ENCODE measurements around the gene ENPP1. TPM values are rescaled to one million over a fixed set of nuclear protein-coding genes. Genes with fewer than 3 reads are reported as not detected.
A peak's percentile ranks its signal among the peaks of the same experiment; 100 is the strongest.

Gene ENPP1
- total RNA-seq, 1 donor from 2014 or later = 7.1 TPM

GRCh38 chr6:131890091-131890490, 82.3 kb downstream of the ENPP1 start:
- Mint-ChIP-seq H3K4me1 (ENCODE audit: low read depth, unreplicated experiment) (peaks cover 4% of the 10 kb centered on the region), H3K9me3 (ENCODE audit: unreplicated experiment) (no peaks in the 10 kb centered on the region), H3K27me3 (ENCODE audit: low read depth, unreplicated experiment) (no peaks in the 10 kb centered on the region), H3K36me3 (ENCODE audit: low read depth, unreplicated experiment) (peaks cover 4% of the 10 kb centered on the region), H3K4me3 (ENCODE audit: unreplicated experiment) (no peak overlapping the region), H3K27ac (ENCODE audit: unreplicated experiment) (no peak overlapping the region)
- Histone ChIP-seq H2AFZ (ENCODE audit: low read depth, low read length) (no peak overlapping the region), H3K4me1 (ENCODE audit: insufficient read depth, low read length) (no peaks in the 10 kb centered on the region), H3K36me3 (ENCODE audit: insufficient read depth, low read length) (peaks cover 19% of the 10 kb centered on the region), H3K4me3 (ENCODE audit: insufficient read depth, low read depth, low read length) (no peak overlapping the region), H3K79me2 (ENCODE audit: insufficient read depth, low read length) (no peaks in the 10 kb centered on the region), H3K27me3 (ENCODE audit: insufficient read depth, low read length) (no peaks in the 10 kb centered on the region), H3K9me3 (ENCODE audit: insufficient read depth, low read depth, low read length) (no peaks in the 10 kb centered on the region), H3K4me2 (ENCODE audit: low read length) (no peak overlapping the region), H3K9ac (ENCODE audit: low read length) (no peak overlapping the region), H3K27ac (ENCODE audit: low read depth, low read length) (no peak overlapping the region), H4K20me1 (ENCODE audit: insufficient read depth, low read length) (no peaks in the 10 kb centered on the region)
- FAIRE-seq = no peak
- TF ChIP-seq CTCF (IDR thresholded peaks at IDR 0.05; ENCODE audit: insufficient read depth, low read depth, low read length) (no peak), EZH2 (IDR thresholded peaks at IDR 0.05; ENCODE audit: insufficient read depth, low read length) (no peak)
- DNase-seq (ENCODE audit: low read depth) = no peak

- no peaks in the 10 kb centered on the region for H3K79me2 ChIP-seq (ENCODE audit: insufficient read depth, low read length)
- Mint-ChIP-seq H3K36me3 (ENCODE audit: low read depth, unreplicated experiment) (no peaks in the 10 kb centered on the region), H3K4me1 (ENCODE audit: low read depth, unreplicated experiment) (peaks cover 4% of the 10 kb centered on the region), H3K9me3 (ENCODE audit: unreplicated experiment) (peaks cover 2% of the 10 kb centered on the region), H3K4me3 (ENCODE audit: unreplicated experiment) (no peak overlapping the region), H3K27ac (ENCODE audit: unreplicated experiment) (no peak overlapping the region), H3K27me3 (ENCODE audit: low read depth, unreplicated experiment) (no peaks in the 10 kb centered on the region)
- no peak for TF ChIP-seq EZH2 (IDR thresholded peaks at IDR 0.05; ENCODE audit: insufficient read depth, low read length)
- no peak for TF ChIP-seq CTCF (IDR thresholded peaks at IDR 0.05; ENCODE audit: insufficient read depth, low read depth, low read length)
- no peak overlapping the region for H2AFZ ChIP-seq (ENCODE audit: low read depth, low read length)
- FAIRE-seq (peak; percentile 43), DNase-seq (ENCODE audit: low read depth) (no peak)
- peaks cover 19% of the 10 kb centered on the region for H3K36me3 ChIP-seq (ENCODE audit: insufficient read depth, low read length)
- no peaks in the 10 kb centered on the region for H4K20me1 ChIP-seq (ENCODE audit: insufficient read depth, low read length)
- H3K9me3 ChIP-seq (ENCODE audit: insufficient read depth, low read depth, low read length) = peaks cover 4% of the 10 kb centered on the region
- H3K4me2 ChIP-seq (ENCODE audit: low read length) = no peak overlapping the region
- H3K9ac ChIP-seq (ENCODE audit: low read length) = no peak overlapping the region
- H3K4me3 ChIP-seq (ENCODE audit: insufficient read depth, low read depth, low read length) = no peak overlapping the region
- no peaks in the 10 kb centered on the region for H3K4me1 ChIP-seq (ENCODE audit: insufficient read depth, low read length)
- no peaks in the 10 kb centered on the region for H3K27me3 ChIP-seq (ENCODE audit: insufficient read depth, low read length)
- no peak overlapping the region for H3K27ac ChIP-seq (ENCODE audit: low read depth, low read length)
These were observed 85.4 kb downstream of the ENPP1 start for GRCh38 chr6:131893198-131893597.

GRCh38 chr6:131894493-131895424, 86.9 kb downstream of the ENPP1 start:
- Mint-ChIP-seq H3K36me3 (ENCODE audit: low read depth, unreplicated experiment) (no peaks in the 10 kb centered on the region), H3K4me1 (ENCODE audit: low read depth, unreplicated experiment) (peaks cover 4% of the 10 kb centered on the region), H3K27me3 (ENCODE audit: low read depth, unreplicated experiment) (no peaks in the 10 kb centered on the region), H3K9me3 (ENCODE audit: unreplicated experiment) (peaks cover 4% of the 10 kb centered on the region), H3K27ac (ENCODE audit: unreplicated experiment) (no peak overlapping the region), H3K4me3 (ENCODE audit: unreplicated experiment) (no peak overlapping the region)
- H3K36me3 ChIP-seq (ENCODE audit: insufficient read depth, low read length) = peaks cover 14% of the 10 kb centered on the region
- H4K20me1 ChIP-seq (ENCODE audit: insufficient read depth, low read length) = no peaks in the 10 kb centered on the region
- no peaks in the 10 kb centered on the region for H3K4me1 ChIP-seq (ENCODE audit: insufficient read depth, low read length)
- H3K4me2 ChIP-seq (ENCODE audit: low read length) = no peak overlapping the region
- H3K9ac ChIP-seq (ENCODE audit: low read length) = no peak overlapping the region
- no peaks in the 10 kb centered on the region for H3K79me2 ChIP-seq (ENCODE audit: insufficient read depth, low read length)
- no peak for DNase-seq (ENCODE audit: low read depth)
- no peak overlapping the region for H2AFZ ChIP-seq (ENCODE audit: low read depth, low read length)
- no peak overlapping the region for H3K27ac ChIP-seq (ENCODE audit: low read depth, low read length)
- peaks cover 4% of the 10 kb centered on the region for H3K9me3 ChIP-seq (ENCODE audit: insufficient read depth, low read depth, low read length)
- no peak for FAIRE-seq
- no peak overlapping the region for H3K4me3 ChIP-seq (ENCODE audit: insufficient read depth, low read depth, low read length)
- TF ChIP-seq CTCF (IDR thresholded peaks at IDR 0.05; ENCODE audit: insufficient read depth, low read depth, low read length) = no peak
- TF ChIP-seq EZH2 (IDR thresholded peaks at IDR 0.05; ENCODE audit: insufficient read depth, low read length) = no peak
- H3K27me3 ChIP-seq (ENCODE audit: insufficient read depth, low read length) = no peaks in the 10 kb centered on the region
